H9 (cell line): ENCODE measurements around the gene LILRA1. TPM values are rescaled to one million over a fixed set of nuclear protein-coding genes. Genes with fewer than 3 reads are reported as not detected.

Experiments
- DNase-seq: peaks from one replicate; pipeline ENCODE4 v3.0.0-alpha.2; 2017
- H2AFZ ChIP-seq: one replicate; pipeline ENCODE4 v1.6.1; 2013; ENCODE audit warnings: mild to moderate bottlenecking, low read length, control low read depth, moderate library complexity
- H2AK5ac ChIP-seq: 2 replicates; pipeline ENCODE4 v1.6.1; 2013; ENCODE audit warnings: low read length, control low read depth, mixed read lengths; ENCODE audit not compliant: insufficient read length
- H2BK120ac ChIP-seq: one replicate; pipeline ENCODE4 v1.6.1; 2013; ENCODE audit warnings: low read depth, mild to moderate bottlenecking, low read length, control low read depth, inconsistent platforms; ENCODE audit not compliant: poor library complexity, severe bottlenecking
- H2BK12ac ChIP-seq: 2 replicates; pipeline ENCODE4 v1.6.1; 2013; ENCODE audit warnings: low read length, control low read depth, mixed read lengths, low read depth; ENCODE audit not compliant: insufficient read length
- H2BK15ac ChIP-seq: 2 replicates; pipeline ENCODE4 v1.6.1; 2013; ENCODE audit warnings: low read depth, low read length, control low read depth
- H2BK20ac ChIP-seq: one replicate; pipeline ENCODE4 v1.6.1; 2013; ENCODE audit warnings: low read depth, mild to moderate bottlenecking, low read length, control low read depth, inconsistent platforms; ENCODE audit not compliant: poor library complexity, severe bottlenecking
- H2BK5ac ChIP-seq: 2 replicates; pipeline ENCODE4 v1.6.1; 2013; ENCODE audit warnings: low read length, control low read depth, mixed read lengths; ENCODE audit not compliant: insufficient read length
- H3K14ac ChIP-seq: 2 replicates; pipeline ENCODE4 v1.6.1; 2013; ENCODE audit warnings: low read length, control low read depth; ENCODE audit not compliant: insufficient read depth
- H3K18ac ChIP-seq: 2 replicates; pipeline ENCODE4 v1.6.1; 2013; ENCODE audit warnings: low read depth, mild to moderate bottlenecking, mixed read lengths, low read length, control low read depth; ENCODE audit not compliant: insufficient read length
- H3K23ac ChIP-seq: 2 replicates; pipeline ENCODE4 v1.6.1; 2013; ENCODE audit warnings: low read length, control low read depth, mixed read lengths, low read depth; ENCODE audit not compliant: insufficient read length
- H3K23me2 ChIP-seq: 2 replicates; pipeline ENCODE4 v1.6.1; 2013; ENCODE audit warnings: low read depth, mild to moderate bottlenecking, mixed read lengths, low read length, control low read depth; ENCODE audit not compliant: insufficient read length, poor library complexity, severe bottlenecking
- H3K27ac ChIP-seq: 2 replicates; pipeline ENCODE4 v1.5.1; 2013; ENCODE audit warnings: low read length, control low read depth, mixed read lengths, low read depth; ENCODE audit not compliant: insufficient read length
- H3K27me3 ChIP-seq: 2 replicates; pipeline ENCODE4 v1.6.1; 2013; ENCODE audit warnings: low read length, control low read depth, inconsistent platforms; ENCODE audit not compliant: insufficient read depth
- H3K4ac ChIP-seq: 2 replicates; pipeline ENCODE4 v1.6.1; 2013; ENCODE audit warnings: low read depth, mild to moderate bottlenecking, control low read depth, inconsistent platforms, low read length, moderate library complexity
- H3K4me1 ChIP-seq: 2 replicates; pipeline ENCODE4 v1.6.1; 2013; ENCODE audit warnings: low read length, control low read depth, inconsistent platforms; ENCODE audit not compliant: insufficient read depth
- H3K4me2 ChIP-seq: 2 replicates; pipeline ENCODE4 v1.6.1; 2013; ENCODE audit warnings: low read length, control low read depth, mixed read lengths; ENCODE audit not compliant: insufficient read length, insufficient read depth
- H3K56ac ChIP-seq: 2 replicates; pipeline ENCODE4 v1.6.1; 2013; ENCODE audit warnings: low read depth, mild to moderate bottlenecking, mixed read lengths, low read length, control low read depth; ENCODE audit not compliant: insufficient read length
- H3K79me1 ChIP-seq: 2 replicates; pipeline ENCODE4 v1.6.1; 2013; ENCODE audit warnings: low read depth, mild to moderate bottlenecking, moderate library complexity, low read length, control low read depth, inconsistent platforms; ENCODE audit not compliant: insufficient read depth, poor library complexity, severe bottlenecking
- H3K79me2 ChIP-seq: 2 replicates; pipeline ENCODE4 v1.6.1; 2013; ENCODE audit warnings: low read length, control low read depth, inconsistent platforms; ENCODE audit not compliant: insufficient read depth
- H3K9ac ChIP-seq: 2 replicates; pipeline ENCODE4 v1.6.1; 2013; ENCODE audit warnings: low read length, control low read depth, mixed read lengths; ENCODE audit not compliant: insufficient read length; ENCODE audit errors: extremely low read depth
- H3K9me3 ChIP-seq: one replicate; pipeline ENCODE4 v1.6.1; 2013; ENCODE audit warnings: low read depth, low read length, inconsistent platforms; ENCODE audit not compliant: control insufficient read depth
- H3T11ph ChIP-seq: one replicate; pipeline ENCODE4 v1.6.1; 2013; ENCODE audit warnings: mild to moderate bottlenecking, low read length, control low read depth, inconsistent platforms
- H4K20me1 ChIP-seq: one replicate; pipeline ENCODE4 v1.6.1; 2013; ENCODE audit not compliant: control insufficient read depth, insufficient read length, insufficient read depth
- H4K5ac ChIP-seq: 2 replicates; pipeline ENCODE4 v1.6.1; 2013; ENCODE audit warnings: low read depth, mild to moderate bottlenecking, mixed read lengths, low read length, control low read depth; ENCODE audit not compliant: insufficient read length
- H4K8ac ChIP-seq: replicated peaks from 2 replicates; pipeline ENCODE4 v1.6.1; 2013; ENCODE audit warnings: low read length, control low read depth, mixed read lengths, low read depth; ENCODE audit not compliant: insufficient read length
- H4K91ac ChIP-seq: 2 replicates; pipeline ENCODE4 v1.6.1; 2013; ENCODE audit warnings: low read depth, mild to moderate bottlenecking, moderate library complexity, mixed read lengths, low read length, control low read depth; ENCODE audit not compliant: insufficient read length
- H3K27ac Mint-ChIP-seq, 3 experiments: 2 replicates in 2 of 3; 3 replicates in 1 of 3; pipeline ENCODE4 v1.8.0; 2020 to 2021; ENCODE audit warnings: mixed read lengths in 3 of 3, mild to moderate bottlenecking in 1 of 3, moderate library complexity in 1 of 3
- H3K27me3 Mint-ChIP-seq: 2 replicates; pipeline ENCODE4 v1.8.0; 2021; ENCODE audit warnings: low read depth, mild to moderate bottlenecking, moderate library complexity, mixed read lengths
- H3K36me3 Mint-ChIP-seq, 3 experiments: 2 replicates in 2 of 3; 3 replicates in 1 of 3; pipeline ENCODE4 v1.8.0; 2020 to 2021; ENCODE audit warnings: low read depth in 3 of 3, mixed read lengths in 3 of 3; ENCODE audit not compliant: insufficient read depth in 1 of 3
- H3K4me1 Mint-ChIP-seq, 2 experiments: 2 replicates each; pipeline ENCODE4 v1.8.0; 2020; ENCODE audit warnings: mixed read lengths in 2 of 2
- H3K4me3 Mint-ChIP-seq, 2 experiments: 2 replicates in 1 of 2; 3 replicates in 1 of 2; pipeline ENCODE4 v1.8.0; 2020 to 2021; ENCODE audit warnings: mild to moderate bottlenecking in 2 of 2, mixed read lengths in 2 of 2, moderate library complexity in 1 of 2
- H3K9me3 Mint-ChIP-seq, 2 experiments: 2 replicates in 1 of 2; 3 replicates in 1 of 2; pipeline ENCODE4 v1.8.0; 2020; ENCODE audit warnings: mild to moderate bottlenecking in 2 of 2, mixed read lengths in 2 of 2, moderate library complexity in 1 of 2
- CTCF ChIP-seq: fragments of 200-600 bp; sonication (generic); conservative IDR thresholded peaks from 3 replicates; pipeline ENCODE4 v1.8.0; 2021; ENCODE audit warnings: antibody characterized with exemption, mild to moderate bottlenecking
- WGBS: extraction: QIAGEN DNeasy Blood & Tissue Kit; methylation state at CpG from one replicate; pipeline ENCODE4 v1.1.7; 2013; ENCODE audit warnings: missing lambda C conversion rate, low lambda C conversion rate, mixed read lengths; ENCODE audit not compliant: insufficient read length; ENCODE audit errors: extremely low coverage; 5-methylcytosine and 5-hydroxymethylcytosine counted together
- total RNA-seq: library from RNA; stranded (reverse); gene quantifications from 2 replicates; pipeline ENCODE4 v1.2.1, GENCODE V29; 2021

LILRA1 gene
- total RNA-seq, 1 experiment from 2014 or later = not detected

- Histone ChIP-seq H3K4ac (no peak overlapping the region), H3T11ph (no peak overlapping the region), H2BK20ac (no peak overlapping the region), H3K79me2 (no peaks in the 10 kb centered on the region), H2AK5ac (no peak overlapping the region), H3K4me1 (no peaks in the 10 kb centered on the region), H3K18ac (no peak overlapping the region), H3K56ac (no peak overlapping the region), H4K8ac (no peak overlapping the region), H3K9me3 (peaks cover 58% of the 10 kb centered on the region), H3K14ac (no peak overlapping the region), H2BK120ac (no peak overlapping the region), H4K91ac (no peak overlapping the region), H3K4me2 (no peak overlapping the region), H3K27ac (no peak overlapping the region), H3K23me2 (no peaks in the 10 kb centered on the region), H3K27me3 (no peaks in the 10 kb centered on the region), H2BK5ac (no peak overlapping the region), H4K20me1 (no peaks in the 10 kb centered on the region), H2AFZ (no peak overlapping the region), H3K79me1 (no peaks in the 10 kb centered on the region), H3K9ac (no peak overlapping the region), H3K23ac (no peak overlapping the region), H2BK12ac (no peak overlapping the region), H4K5ac (no peak overlapping the region), H2BK15ac (no peak overlapping the region)
- Mint-ChIP-seq H3K9me3 (peaks cover 98 to 99% of the 10 kb centered on the region in 2 experiments), H3K36me3 (peaks cover 9 to 49% (median 12%) of the 10 kb centered on the region in 3 experiments; a peak in 6 of 7 replicates), H3K27ac (no peak overlapping the region), H3K27me3 (peaks cover 2% of the 10 kb centered on the region), H3K4me3 (no peak overlapping the region; a peak in 1 of 5 replicates), H3K4me1 (no peaks in the 10 kb centered on the region)
- TF ChIP-seq CTCF = no peak
- no CpG with 5 or more reads among the region's 5 CpGs for WGBS
- DNase-seq = no peak
These were observed 7.0 kb upstream of the LILRA1 start for GRCh38 chr19:54586397-54586796.
